GM19043 (cell line): Measurements from ENCODE around the gene FITM2.
"Not testable (repeated sequence)": the region's sequence is repeated elsewhere in the genome, so short reads cannot be mapped to it uniquely, and the experiment has no call there.

Experiments
- ATAC-seq: cut with Tn5 transposase; IDR thresholded peaks from one replicate; pipeline ENCODE4 v1.9.1; 2021; ENCODE audit warnings: low read depth; ENCODE audit not compliant: unreplicated experiment

FITM2 gene

DNA sequence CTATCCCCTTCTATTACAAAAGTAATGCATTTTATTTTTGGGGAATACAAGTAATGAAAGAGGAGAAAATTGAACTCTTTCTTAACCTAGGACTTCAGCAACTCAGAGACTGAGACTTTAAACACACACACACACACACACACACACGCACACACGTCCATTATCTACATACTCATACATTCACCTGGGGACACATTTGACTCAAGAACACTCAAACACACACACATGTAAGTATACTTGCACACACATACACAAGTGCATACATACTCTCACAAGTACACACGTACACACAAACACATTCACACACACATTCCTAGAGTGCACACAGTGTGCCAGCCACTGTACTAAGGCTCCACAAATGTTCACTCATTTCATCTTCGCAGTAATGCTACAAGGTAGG lies 23.7 kb upstream of the FITM2 start:
- no peak for ATAC-seq

GRCh38 chr20:44334306-44334705 lies 23.3 kb upstream of the FITM2 start:
- no peak for ATAC-seq

- no peak for ATAC-seq
Observed at GRCh38 chr20:44331201-44331600, 20.2 kb upstream of the FITM2 start.

DNA sequence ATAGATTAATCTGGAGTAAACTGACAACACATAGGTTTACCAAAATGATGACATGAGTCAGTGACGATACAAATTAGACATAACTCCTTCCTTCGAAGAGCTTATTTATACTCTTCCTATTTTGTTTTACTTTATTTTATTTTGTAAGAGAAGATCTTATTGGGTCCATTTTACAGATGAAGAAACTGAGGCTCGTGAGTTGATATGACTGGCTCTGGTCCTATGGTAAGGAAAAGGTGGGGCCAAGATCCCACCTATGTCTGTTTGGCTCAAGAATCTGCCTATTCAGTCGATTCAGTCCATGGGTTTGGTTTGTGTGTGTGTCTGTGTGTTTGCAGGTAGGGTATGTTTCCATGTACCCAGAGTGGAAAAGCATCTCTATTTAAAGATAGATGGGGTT lies 17.4 kb upstream of the FITM2 start:
- ATAC-seq: no peak

GRCh38 chr20:44327748-44328147 lies 16.7 kb upstream of the FITM2 start:
- not testable (repeated sequence) for ATAC-seq

GRCh38 chr20:44326391-44327159 lies 15.6 kb upstream of the FITM2 start:
- no peak for ATAC-seq

- ATAC-seq: no peak
Observed at GRCh38 chr20:44324343-44324742, 13.3 kb upstream of the FITM2 start.

- no peak for ATAC-seq
Observed at GRCh38 chr20:44319839-44320422, 8.9 kb upstream of the FITM2 start.

DNA sequence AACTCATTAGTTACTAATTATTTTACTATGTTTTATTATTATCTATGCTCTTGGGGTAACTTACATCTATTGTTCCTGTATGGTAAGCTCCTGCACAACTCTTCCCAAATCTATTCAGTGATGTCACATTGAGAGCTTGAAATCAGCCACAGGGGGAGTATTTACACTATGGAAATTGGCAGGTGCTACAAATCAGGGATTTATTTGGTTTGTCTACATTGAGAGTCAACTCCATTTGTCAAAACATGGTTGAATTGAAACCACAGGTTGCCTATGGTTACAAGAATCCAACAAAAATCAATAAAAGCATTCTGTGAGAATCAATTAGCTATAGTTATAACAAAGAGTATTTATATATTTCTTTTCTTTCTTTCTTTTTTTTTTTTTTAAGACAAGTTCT lies 3.9 kb upstream of the FITM2 start:
- no peak for ATAC-seq

DNA sequence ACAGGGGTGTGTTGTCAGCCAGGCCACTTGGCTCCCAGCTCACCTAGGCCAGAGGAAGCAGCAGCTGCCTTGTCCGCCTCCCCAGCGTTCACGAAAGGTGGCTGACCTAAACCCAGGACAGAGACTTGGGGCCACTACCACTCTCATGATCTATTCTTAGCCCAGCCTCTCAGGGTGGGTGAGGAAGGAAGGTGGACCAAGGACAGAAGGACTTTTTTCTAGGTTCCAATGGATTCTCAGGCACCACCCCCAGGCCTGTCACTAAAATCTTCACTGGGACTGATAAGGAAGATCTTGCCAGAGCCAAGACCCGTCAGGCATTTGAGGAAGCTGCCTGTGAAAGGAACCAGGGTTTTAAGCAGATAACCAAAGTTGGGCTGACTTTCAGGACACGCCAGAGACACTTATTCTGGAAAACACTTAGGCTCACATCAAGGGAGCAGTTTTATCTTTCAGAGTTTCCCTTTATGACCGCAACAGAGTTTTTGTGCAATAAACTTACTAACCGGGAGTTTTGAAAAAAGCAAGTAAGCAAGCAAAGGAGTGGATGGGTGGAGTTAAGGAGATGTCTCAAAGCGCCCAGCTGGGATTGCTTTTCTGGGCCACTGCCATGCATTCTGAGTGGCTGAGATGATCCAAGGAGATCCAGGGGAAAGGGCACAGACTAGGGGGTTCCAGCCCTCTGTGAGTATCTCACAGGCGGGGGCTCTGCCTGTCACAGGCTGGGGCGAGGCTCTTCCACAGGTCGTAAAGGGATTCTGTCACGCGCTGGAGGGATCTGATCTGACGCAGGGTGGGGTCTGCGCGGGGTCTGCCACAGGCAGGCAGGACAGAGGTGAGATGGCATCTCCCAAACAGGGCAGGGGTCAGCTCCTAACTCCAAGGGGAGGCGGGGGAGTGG lies 989 bp downstream of the FITM2 start:
- ATAC-seq: no peak

DNA sequence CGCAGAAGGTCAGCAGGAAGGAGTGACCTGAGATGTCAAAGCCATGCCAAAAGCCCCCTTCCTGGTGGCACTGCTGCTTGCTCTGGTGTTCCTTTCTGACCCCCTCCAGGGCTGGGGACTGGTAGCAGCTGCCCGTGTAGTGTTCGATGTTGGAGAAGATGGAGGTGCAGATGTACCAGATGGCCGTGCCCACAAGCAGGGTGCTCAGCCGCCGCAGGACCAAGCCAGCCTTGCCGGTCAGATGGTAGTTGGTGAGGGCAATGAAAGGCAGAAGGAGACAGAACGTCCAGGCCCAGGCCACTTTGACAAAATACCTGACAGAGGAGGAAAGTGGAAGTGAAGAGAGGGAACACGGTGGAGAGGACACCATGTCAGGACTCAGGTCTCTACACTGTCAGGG lies 4.1 kb downstream of the FITM2 start:
- no peak for ATAC-seq

DNA sequence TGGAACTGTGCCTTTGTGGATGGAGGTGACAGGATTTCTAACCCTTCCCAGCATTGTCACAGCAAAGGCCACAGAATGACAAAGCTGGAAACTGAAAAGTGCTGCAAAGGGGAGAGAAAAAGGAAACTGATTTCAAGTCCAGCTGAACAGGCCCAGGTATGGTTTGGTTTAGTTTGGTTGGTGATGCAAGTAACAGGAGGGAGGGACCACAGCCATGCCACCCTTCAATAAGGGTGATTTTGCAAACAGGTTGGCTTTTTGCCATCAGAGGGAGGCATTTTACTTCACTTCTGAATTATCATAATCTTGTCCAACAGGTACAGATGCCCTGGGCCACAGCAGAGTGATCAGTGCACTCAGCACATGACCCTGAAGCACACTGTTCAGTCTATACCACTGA lies 6.6 kb downstream of the FITM2 start:
- no peak for ATAC-seq

GRCh38 chr20:44302736-44303135 lies 8.3 kb downstream of the FITM2 start:
- ATAC-seq: no peak

GRCh38 chr20:44302026-44302669 lies 8.9 kb downstream of the FITM2 start:
- no peak for ATAC-seq

DNA sequence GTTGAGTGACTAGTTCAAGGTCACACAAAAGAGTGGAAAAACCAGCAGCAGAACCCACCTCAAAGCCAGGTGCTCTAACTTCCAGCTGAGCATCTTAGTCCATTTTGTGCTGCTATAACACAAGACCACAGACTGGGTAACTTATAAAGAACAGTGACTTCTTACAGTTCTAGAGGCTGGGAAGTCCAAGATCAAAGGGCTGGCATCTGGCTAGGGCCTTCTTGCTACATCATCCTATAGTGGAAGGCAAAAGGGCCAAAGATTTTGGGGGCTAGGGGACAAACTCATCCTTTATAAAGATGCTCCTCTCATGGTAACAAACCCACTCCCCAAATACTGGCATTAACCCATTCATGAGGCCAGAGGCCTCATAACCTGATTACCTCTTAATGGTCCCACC lies 9.7 kb downstream of the FITM2 start:
- ATAC-seq: no peak

DNA sequence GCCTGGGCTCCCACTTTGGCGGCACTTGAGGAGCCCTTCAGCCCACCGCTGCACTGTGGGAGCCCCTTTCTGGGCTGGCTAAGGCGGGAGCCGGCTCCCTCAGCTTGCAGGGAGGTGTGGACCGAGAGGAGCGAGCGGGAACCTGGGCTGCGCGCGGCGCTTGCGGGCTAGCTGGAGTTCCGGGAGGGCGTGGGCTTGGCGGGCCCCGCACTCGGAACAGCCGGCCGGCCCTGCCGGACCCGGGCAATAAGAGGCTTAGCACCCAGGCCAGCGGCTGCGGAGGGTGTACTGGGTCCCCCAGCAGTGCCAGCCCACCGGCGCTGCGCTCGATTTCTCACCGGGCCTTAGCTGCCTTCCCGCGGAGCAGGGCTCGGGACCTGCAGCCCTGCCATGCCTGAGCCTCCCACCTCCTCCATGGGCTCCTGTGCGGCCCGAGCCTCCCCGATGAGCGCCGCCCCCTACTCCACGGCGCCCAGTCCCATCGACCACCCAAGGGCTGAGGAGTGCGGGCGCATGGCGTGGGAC lies 11.9 kb downstream of the FITM2 start:
- not testable (repeated sequence) for ATAC-seq

GRCh38 chr20:44297721-44298120 lies 13.3 kb downstream of the FITM2 start:
- no peak for ATAC-seq

GRCh38 chr20:44296011-44296410 lies 15.0 kb downstream of the FITM2 start:
- no peak for ATAC-seq

DNA sequence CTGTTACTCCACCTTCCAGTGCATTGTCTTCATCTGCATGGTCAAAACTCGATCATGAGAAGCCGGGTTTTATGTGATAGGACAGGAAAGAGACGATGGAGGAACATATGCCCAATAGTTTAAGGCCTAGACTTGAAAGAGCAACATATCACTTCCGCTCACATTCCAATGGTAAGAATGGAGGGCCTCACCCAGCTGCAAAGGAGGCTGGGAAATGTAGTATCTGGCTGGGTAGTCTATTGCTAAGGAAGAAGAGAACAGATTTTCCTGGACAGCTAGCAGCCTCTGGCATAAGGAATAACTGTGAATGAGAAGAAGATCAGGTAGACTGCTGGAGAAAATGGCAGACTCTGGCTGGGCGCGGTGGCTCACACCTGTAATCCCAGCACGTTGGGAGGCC lies 19.2 kb downstream of the FITM2 start:
- ATAC-seq: no peak

DNA sequence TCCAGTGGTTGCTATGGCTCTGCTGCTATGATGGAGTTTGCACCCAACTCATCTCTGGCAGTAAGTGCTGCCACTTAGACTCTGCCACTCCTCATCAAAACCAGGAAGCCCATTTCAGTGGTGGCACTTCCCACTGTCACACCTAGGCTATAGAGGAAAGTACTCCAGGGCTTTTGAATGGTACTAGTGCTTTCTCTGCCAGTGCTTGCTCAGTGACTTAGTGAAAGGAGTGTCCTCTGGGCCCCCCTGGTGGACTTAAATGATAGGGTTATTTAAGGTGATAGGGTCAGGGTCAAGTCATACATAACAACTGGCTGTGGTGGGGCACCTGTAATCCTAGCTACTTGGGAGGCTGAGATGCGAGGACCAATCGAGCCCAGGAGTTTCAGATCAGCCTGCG lies 22.8 kb downstream of the FITM2 start:
- no peak for ATAC-seq
